Activated B cell treated with CpG ODN at 0.5 μM for 24 hours (primary cell): ENCODE results near the gene SLC18A2. TPM values are rescaled to one million over a fixed set of nuclear protein-coding genes. Genes with fewer than 3 reads are reported as not detected.

Experiments
- ATAC-seq: fragments of 200-7000 bp; cut with Tn5 transposase; one replicate; pipeline ENCODE4 v1.10.0; 2021; ENCODE audit warnings: low read depth, mild to moderate bottlenecking, moderate library complexity
- CTCF ChIA-PET: fragments of 350-600 bp; sonication (Branson Sonifier 250); formaldehyde crosslinking; loops from one replicate; lab custom pipeline; 2021; ENCODE audit warnings: antibody characterized with exemption; lab: Charles Lee
- POLR2A ChIA-PET: fragments of 350-600 bp; sonication (Branson Sonifier 250); formaldehyde crosslinking; loops from one replicate; lab custom pipeline; 2021; ENCODE audit warnings: antibody characterized with exemption; lab: Charles Lee
- DNase-seq: peaks from one replicate; pipeline ENCODE4 v3.0.0; 2022
- H3K27ac Mint-ChIP-seq: one replicate; pipeline ENCODE4 v1.8.0; 2020; ENCODE audit warnings: mixed read lengths
- H3K27me3 Mint-ChIP-seq: one replicate; pipeline ENCODE4 v1.8.0; 2021; ENCODE audit warnings: mixed read lengths
- H3K36me3 Mint-ChIP-seq: one replicate; pipeline ENCODE4 v1.8.0; 2021; ENCODE audit warnings: low read depth, mixed read lengths
- H3K4me1 Mint-ChIP-seq: one replicate; pipeline ENCODE4 v1.8.0; 2021; ENCODE audit warnings: mixed read lengths
- H3K4me3 Mint-ChIP-seq: one replicate; pipeline ENCODE4 v1.8.0; 2020; ENCODE audit warnings: mild to moderate bottlenecking, mixed read lengths
- H3K9me3 Mint-ChIP-seq: one replicate; pipeline ENCODE4 v1.8.0; 2020; ENCODE audit warnings: mixed read lengths
- CTCF ChIP-seq: fragments of 200-600 bp; IDR thresholded peaks from one replicate; pipeline ENCODE4 v1.8.0; 2022; ENCODE audit warnings: antibody characterized with exemption, mild to moderate bottlenecking
- intact Hi-C: fragments of 100-400 bp; cut with micrococcal nuclease; formaldehyde crosslinking; loops from one replicate; pipeline ENCODE4 v1.15.1; 2024
- total RNA-seq: library from RNA; stranded (reverse); gene quantifications from 2 replicates; pipeline ENCODE4 v1.2.3, GENCODE V29; 2022

Gene SLC18A2
- total RNA-seq, 1 donor from 2014 or later, result not detected

GRCh38 chr10:117217196-117217761, 23.6 kb upstream of the SLC18A2 start:
- DNase-seq (no peak), ATAC-seq (peak; percentile 23)
- H3K27ac Mint-ChIP-seq, result no peak overlapping the region
- peak overlapping the region; percentile 66 for H3K4me3 Mint-ChIP-seq
- intact Hi-C loops, result no loop called here
- no peaks in the 10 kb centered on the region for H3K36me3 Mint-ChIP-seq
- H3K4me1 Mint-ChIP-seq, result peaks cover 5% of the 10 kb centered on the region
- H3K9me3 Mint-ChIP-seq, result peaks cover 4% of the 10 kb centered on the region
- no peak for TF ChIP-seq CTCF
- POLR2A ChIA-PET, result no interaction called here
- CTCF ChIA-PET, result interaction anchor here (0.9 to 4.0 kb wide), 19 partner anchors 9 to 1026 kb away, joined by 3 to 91 read pairs (median 4); no protein-coding TSS in a partner anchor
- peaks cover 23% of the 10 kb centered on the region for H3K27me3 Mint-ChIP-seq

GRCh38 chr10:117218654-117219053, 22.3 kb upstream of the SLC18A2 start:
- Mint-ChIP-seq H3K9me3 (no peaks in the 10 kb centered on the region), H3K27ac (no peak overlapping the region), H3K27me3 (peaks cover 23% of the 10 kb centered on the region), H3K4me3 (no peak overlapping the region), H3K36me3 (no peaks in the 10 kb centered on the region), H3K4me1 (peaks cover 5% of the 10 kb centered on the region)
- intact Hi-C loops, result no loop called here
- no peak for ATAC-seq
- no peak for TF ChIP-seq CTCF
- ChIA-PET POLR2A (no interaction called here), CTCF (interaction anchor here (1.4 to 4.0 kb wide), 4 partner anchors 68 to 1025 kb away, joined by 4 to 91 read pairs (median 9); no protein-coding TSS in a partner anchor)
- DNase-seq, result no peak

GRCh38 chr10:117221156-117221711, 19.7 kb upstream of the SLC18A2 start:
- CTCF ChIA-PET, result no interaction called here
- no peak for TF ChIP-seq CTCF
- DNase-seq, result no peak

GRCh38 chr10:117222552-117222951, 18.4 kb upstream of the SLC18A2 start:
- intact Hi-C loops, result no loop called here
- ATAC-seq (no peak), DNase-seq (no peak)
- TF ChIP-seq CTCF, result no peak
- ChIA-PET CTCF (no interaction called here), POLR2A (no interaction called here)
- H3K9me3 Mint-ChIP-seq, result no peaks in the 10 kb centered on the region
- H3K27ac Mint-ChIP-seq, result no peak overlapping the region
- H3K4me1 Mint-ChIP-seq, result no peaks in the 10 kb centered on the region
- peaks cover 7% of the 10 kb centered on the region for H3K27me3 Mint-ChIP-seq
- H3K4me3 Mint-ChIP-seq, result no peak overlapping the region
- H3K36me3 Mint-ChIP-seq, result no peaks in the 10 kb centered on the region

More at GRCh38 chr10:117221156-117221711, 19.7 kb upstream of the SLC18A2 start:
- Mint-ChIP-seq H3K4me3 (no peak overlapping the region), H3K36me3 (no peaks in the 10 kb centered on the region), H3K4me1 (peaks cover 5% of the 10 kb centered on the region), H3K27ac (no peak overlapping the region), H3K27me3 (peaks cover 13% of the 10 kb centered on the region), H3K9me3 (no peaks in the 10 kb centered on the region)
- no peak for ATAC-seq
- POLR2A ChIA-PET, result no interaction called here
- intact Hi-C loops, result no loop called here

- intact Hi-C loops, result no loop called here
- H3K36me3 Mint-ChIP-seq, result no peaks in the 10 kb centered on the region
- no peak overlapping the region for H3K4me3 Mint-ChIP-seq
These were observed 17.8 kb upstream of the SLC18A2 start for GRCh38 chr10:117222976-117223692.

More at GRCh38 chr10:117222976-117223692, 17.8 kb upstream of the SLC18A2 start:
- Mint-ChIP-seq H3K4me1 (no peaks in the 10 kb centered on the region), H3K27me3 (peaks cover 4% of the 10 kb centered on the region), H3K9me3 (no peaks in the 10 kb centered on the region), H3K27ac (no peak overlapping the region)
- no peak for DNase-seq
- CTCF ChIA-PET, result no interaction called here
- no peak for TF ChIP-seq CTCF
- POLR2A ChIA-PET, result no interaction called here
- no peak for ATAC-seq
